ENCODE measurements around the gene TMC8.

TMC8 gene

DNA sequence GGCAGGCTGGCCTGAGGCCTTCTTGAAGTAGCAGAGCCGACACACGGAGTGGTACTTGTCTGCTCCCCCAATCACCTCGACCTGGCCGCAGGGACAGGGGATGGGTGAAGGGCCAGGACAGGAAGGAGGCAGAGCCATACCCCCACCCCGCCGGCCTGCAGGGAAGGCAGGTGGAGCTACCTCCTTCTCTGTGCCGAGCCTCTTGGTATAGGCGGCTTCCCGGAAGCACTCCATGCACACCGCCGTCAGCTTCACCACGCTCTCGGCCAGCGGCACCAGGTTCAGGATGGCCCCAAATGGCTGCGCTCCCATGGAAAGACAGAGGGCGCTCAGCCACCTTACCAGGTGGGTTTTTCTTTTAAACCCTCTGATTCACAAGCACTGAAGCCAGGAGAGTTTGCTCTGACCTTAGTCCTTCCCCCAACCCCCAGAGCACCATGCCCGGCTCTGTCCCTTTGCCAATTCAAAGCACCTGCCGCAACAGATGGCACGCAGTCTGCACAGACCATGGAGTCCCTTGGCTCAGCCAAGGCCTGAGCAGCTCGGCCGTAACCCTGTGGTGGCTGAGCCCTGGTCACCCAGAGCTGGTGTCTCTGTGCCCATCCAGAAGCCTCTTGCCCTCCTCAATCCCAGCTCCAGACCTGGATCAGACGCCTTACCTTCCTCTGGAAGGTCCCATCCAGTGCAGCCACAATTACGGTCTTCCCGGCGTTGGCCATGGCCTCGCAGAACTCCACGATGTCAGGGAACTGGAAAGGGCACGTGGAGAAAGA, 44.5 kb downstream of the TMC8 start:
- FAIRE-seq = no peak
- DNase-seq (ENCODE audit: insufficient read length, low spot score) = no peak

DNA sequence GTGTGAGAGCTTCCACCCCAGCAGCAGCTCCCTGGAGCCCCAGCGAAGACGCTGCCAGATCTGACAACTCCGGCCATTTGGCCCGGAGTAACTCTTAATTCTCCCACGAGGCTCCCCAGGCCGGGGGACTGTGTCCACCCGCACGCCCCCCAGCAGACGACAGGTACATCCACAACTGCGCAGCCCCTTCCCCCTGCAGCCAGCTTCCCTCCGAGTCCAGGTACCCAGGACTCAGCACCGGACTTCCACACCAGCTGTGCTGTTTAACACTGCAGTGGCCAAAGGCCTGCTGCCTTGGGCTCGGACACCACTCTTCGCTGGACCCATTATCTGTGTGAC, 45.0 kb downstream of the TMC8 start:
- no peak for TF ChIP-seq POLR2A (IDR thresholded peaks at IDR 0.05; ENCODE audit: low read depth, low read length)
- no peak for DNase-seq (ENCODE audit: insufficient read length, low spot score)
- no peak for FAIRE-seq

More for the DNA sequence above, 44.5 kb downstream of the TMC8 start:
- no peak for TF ChIP-seq POLR2A (IDR thresholded peaks at IDR 0.05; ENCODE audit: low read depth, low read length)

- TF ChIP-seq POLR2A (IDR thresholded peaks at IDR 0.05; ENCODE audit: low read depth, low read length) = no peak
- DNase-seq (ENCODE audit: insufficient read length, low spot score) (no peak), FAIRE-seq (no peak)
Observed at GRCh38 chr17:78176548-78177025, 46.0 kb downstream of the TMC8 start.

GRCh38 chr17:78179372-78179771, 48.8 kb downstream of the TMC8 start:
- no peak for TF ChIP-seq POLR2A (IDR thresholded peaks at IDR 0.05; ENCODE audit: low read depth, low read length)
- DNase-seq (ENCODE audit: insufficient read length, low spot score) (no peak), FAIRE-seq (no peak)

GRCh38 chr17:78180083-78180482, 49.5 kb downstream of the TMC8 start:
- DNase-seq (ENCODE audit: insufficient read length, low spot score) (no peak), FAIRE-seq (no peak)
- no peak for TF ChIP-seq POLR2A (IDR thresholded peaks at IDR 0.05; ENCODE audit: low read depth, low read length)

DNA sequence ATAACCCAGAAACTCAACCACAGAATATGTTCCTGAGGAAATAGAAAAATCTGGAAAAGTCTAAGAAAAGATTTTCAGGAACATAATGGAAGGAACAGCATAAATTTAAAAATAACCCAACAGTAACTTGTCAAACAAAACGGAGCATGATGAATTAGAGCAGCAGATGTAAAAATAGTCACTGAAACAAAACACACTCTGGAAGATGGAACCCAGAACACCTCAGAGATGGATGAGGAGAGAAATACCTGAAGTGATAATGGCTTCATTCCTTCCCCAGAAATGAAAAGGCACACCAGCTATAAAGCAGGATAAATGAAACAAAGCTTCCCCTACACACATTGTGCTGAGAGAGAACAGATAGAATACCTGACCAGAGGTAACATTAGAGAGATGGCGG, 49.9 kb downstream of the TMC8 start:
- DNase-seq (ENCODE audit: insufficient read length, low spot score) (no peak), FAIRE-seq (no peak)
- no peak for TF ChIP-seq POLR2A (IDR thresholded peaks at IDR 0.05; ENCODE audit: low read depth, low read length)

GRCh38 chr17:78182504-78182903, 51.9 kb downstream of the TMC8 start:
- FAIRE-seq (no peak), DNase-seq (ENCODE audit: insufficient read length, low spot score) (no peak)
- TF ChIP-seq POLR2A (IDR thresholded peaks at IDR 0.05; ENCODE audit: low read depth, low read length) = no peak

- FAIRE-seq (no peak), DNase-seq (ENCODE audit: insufficient read length, low spot score) (no peak)
- no peak for TF ChIP-seq POLR2A (IDR thresholded peaks at IDR 0.05; ENCODE audit: low read depth, low read length)
Observed at GRCh38 chr17:78183916-78184315, 53.3 kb downstream of the TMC8 start.

GRCh38 chr17:78184351-78184750, 53.8 kb downstream of the TMC8 start:
- DNase-seq (ENCODE audit: insufficient read length, low spot score) (no peak), FAIRE-seq (no peak)
- no peak for TF ChIP-seq POLR2A (IDR thresholded peaks at IDR 0.05; ENCODE audit: low read depth, low read length)

GRCh38 chr17:78184868-78185267, 54.3 kb downstream of the TMC8 start:
- TF ChIP-seq POLR2A (IDR thresholded peaks at IDR 0.05; ENCODE audit: low read depth, low read length) = no peak

GRCh38 chr17:78185981-78186691, 55.6 kb downstream of the TMC8 start:
- peak; percentile 82 for DNase-seq (ENCODE audit: insufficient read length, low spot score)
- no peak for TF ChIP-seq POLR2A (IDR thresholded peaks at IDR 0.05; ENCODE audit: low read depth, low read length)
- no peak for FAIRE-seq

More at GRCh38 chr17:78184868-78185267, 54.3 kb downstream of the TMC8 start:
- FAIRE-seq = no peak
- DNase-seq (ENCODE audit: insufficient read length, low spot score) = no peak

DNA sequence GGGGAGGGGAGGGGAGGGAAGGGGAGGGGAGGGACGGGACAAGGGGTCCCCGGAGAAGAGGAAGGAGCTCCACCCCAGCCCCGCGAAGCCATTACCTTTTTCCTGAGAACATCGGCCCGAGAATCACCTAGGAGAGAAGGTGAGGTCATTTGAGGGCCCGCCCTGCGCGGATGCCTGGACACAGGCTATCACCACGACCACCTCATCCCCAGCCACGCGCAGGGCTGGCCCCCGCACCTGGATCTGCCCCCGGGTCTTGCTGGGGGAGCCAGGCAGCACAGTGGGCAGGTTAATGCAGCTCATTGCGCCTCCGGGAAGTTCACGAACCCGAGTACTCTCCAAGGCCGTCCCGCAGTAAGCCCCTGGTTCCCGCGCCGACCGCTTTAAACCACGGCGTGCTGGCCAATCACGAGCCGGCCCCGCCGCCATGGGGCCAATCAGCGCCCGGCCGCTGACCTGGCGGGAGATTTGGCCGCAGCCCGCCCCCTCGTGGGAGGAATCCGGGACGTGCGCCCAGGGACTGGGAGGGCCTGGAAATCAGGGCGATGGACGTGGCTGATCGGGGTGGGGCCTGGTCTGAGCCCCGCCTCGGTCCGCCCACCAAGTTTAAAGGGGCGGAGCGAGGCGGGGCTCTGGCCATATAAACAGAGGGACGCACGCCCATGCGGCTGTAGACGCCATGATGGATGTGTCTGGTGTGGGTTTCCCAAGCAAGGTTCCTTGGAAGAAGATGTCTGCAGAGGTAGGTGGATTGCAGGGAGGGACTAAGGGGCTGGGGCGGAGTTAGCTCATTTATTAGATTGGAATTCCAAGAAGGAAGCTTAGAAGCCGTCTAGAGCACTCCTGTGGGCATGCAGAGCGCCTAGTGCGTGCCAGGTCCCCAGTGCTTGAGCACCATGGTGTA, 56.4 kb downstream of the TMC8 start, which contains the start of the genes AFMID and TK1:
AFMID (plus strand) TSS at position 671 of the 904 bp plus-strand sequence; CDS start at position 680, 9 bp downstream.
TK1 (minus strand) TSS at position 361 of the 904 bp plus-strand sequence; CDS start at position 303, 58 bp downstream.
- FAIRE-seq = no peak
- TF ChIP-seq POLR2A (IDR thresholded peaks at IDR 0.05; ENCODE audit: low read depth, low read length) = peak; percentile 93
- peak; percentile 95 for DNase-seq (ENCODE audit: insufficient read length, low spot score)

Data from H54 (cell line).